ENCODE data around the gene RBX1.
"Not testable (repeated sequence)": the region's sequence is repeated elsewhere in the genome, so short reads cannot be mapped to it uniquely, and the experiment has no call there.

- not testable (repeated sequence) for TF ChIP-seq CTCF, POLR2AphosphoS5, POLR2A (IDR thresholded peaks at IDR 0.05)
Observed at GRCh38 chr22:40912987-40913386, 38.2 kb upstream of the RBX1 start.

Measured in suprapubic skin (tissue), 4 donors.